GM23248 (cell line): Measurements from ENCODE around the gene CCDC59.

Source experiments
- EZH2 ChIP-seq: fragments of 200-600 bp; sonication (generic); IDR thresholded peaks from 2 replicates; pipeline ENCODE4 v1.6.1; 2018; ENCODE audit warnings: antibody characterized with exemption, mild to moderate bottlenecking; ENCODE audit not compliant: insufficient read depth, poor library complexity, severe bottlenecking
- EZH2phosphoT487 ChIP-seq: fragments of 200-600 bp; sonication (generic); IDR thresholded peaks from 2 replicates; pipeline ENCODE4 v1.6.1; 2018; ENCODE audit warnings: antibody characterized with exemption, moderate library complexity, mild to moderate bottlenecking, low read depth; ENCODE audit not compliant: insufficient read depth

- TF ChIP-seq EZH2: no peak
- no peak for TF ChIP-seq EZH2phosphoT487
Observed at GRCh38 chr12:82325540-82326336, 32.4 kb downstream of the CCDC59 start.
